Measurements from ENCODE around the gene LRP5. TPM values are rescaled to one million over a fixed set of nuclear protein-coding genes. Genes with fewer than 3 reads are reported as not detected.

LRP5 gene
- total and polyA plus RNA-seq, 2 experiments from 2014 or later = 43.9 to 54.3 TPM

DNA sequence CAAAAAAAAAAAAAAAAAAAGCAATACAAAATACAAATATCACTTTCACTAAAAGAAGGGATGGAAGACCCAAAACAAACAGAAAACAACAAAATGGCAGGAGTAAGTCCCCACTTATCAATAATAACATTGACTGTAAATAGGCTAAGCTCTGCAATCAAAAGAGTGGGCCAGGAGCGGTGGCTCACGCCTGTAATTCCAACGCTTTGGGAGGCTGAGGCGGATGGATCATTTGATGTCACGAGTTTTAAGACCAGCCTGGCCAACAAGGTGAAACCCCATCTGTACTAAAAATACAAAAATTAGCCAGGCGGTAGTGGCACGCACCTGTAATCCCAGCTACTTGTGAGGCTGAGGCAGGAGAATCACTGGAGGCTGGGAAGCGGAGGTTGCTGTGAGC is 138.3 kb downstream of the LRP5 start:
- Histone ChIP-seq H3K4me3 (no peak overlapping the region), H3K27me3 (no peaks in the 10 kb centered on the region), H4K20me1 (ENCODE audit: insufficient read depth, poor library complexity, severe bottlenecking) (no peaks in the 10 kb centered on the region), H3K27ac (no peak overlapping the region), H2AFZ (no peak overlapping the region), H3K36me3 (replicated peaks; ENCODE audit: insufficient read depth, low read depth) (no peaks in the 10 kb centered on the region), H3K4me2 (no peak overlapping the region), H3K9me3 (ENCODE audit: low read depth) (no peaks in the 10 kb centered on the region), H3K4me1 (ENCODE audit: insufficient read depth) (no peaks in the 10 kb centered on the region), H3K9me2 (replicated peaks; ENCODE audit: insufficient read depth) (no peaks in the 10 kb centered on the region), H3K79me2 (no peaks in the 10 kb centered on the region)
- TF ChIP-seq, protein P1, sequence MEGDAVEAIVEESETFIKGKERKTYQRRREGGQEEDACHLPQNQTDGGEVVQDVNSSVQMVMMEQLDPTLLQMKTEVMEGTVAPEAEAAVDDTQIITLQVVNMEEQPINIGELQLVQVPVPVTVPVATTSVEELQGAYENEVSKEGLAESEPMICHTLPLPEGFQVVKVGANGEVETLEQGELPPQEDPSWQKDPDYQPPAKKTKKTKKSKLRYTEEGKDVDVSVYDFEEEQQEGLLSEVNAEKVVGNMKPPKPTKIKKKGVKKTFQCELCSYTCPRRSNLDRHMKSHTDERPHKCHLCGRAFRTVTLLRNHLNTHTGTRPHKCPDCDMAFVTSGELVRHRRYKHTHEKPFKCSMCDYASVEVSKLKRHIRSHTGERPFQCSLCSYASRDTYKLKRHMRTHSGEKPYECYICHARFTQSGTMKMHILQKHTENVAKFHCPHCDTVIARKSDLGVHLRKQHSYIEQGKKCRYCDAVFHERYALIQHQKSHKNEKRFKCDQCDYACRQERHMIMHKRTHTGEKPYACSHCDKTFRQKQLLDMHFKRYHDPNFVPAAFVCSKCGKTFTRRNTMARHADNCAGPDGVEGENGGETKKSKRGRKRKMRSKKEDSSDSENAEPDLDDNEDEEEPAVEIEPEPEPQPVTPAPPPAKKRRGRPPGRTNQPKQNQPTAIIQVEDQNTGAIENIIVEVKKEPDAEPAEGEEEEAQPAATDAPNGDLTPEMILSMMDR (IDR thresholded peaks at IDR 0.05; ENCODE audit: poor library complexity) = no peak
- TF ChIP-seq EZH2phosphoT487 (IDR thresholded peaks at IDR 0.05; ENCODE audit: low read depth, severe bottlenecking, unreplicated experiment) (no peak), EZH2 (IDR thresholded peaks at IDR 0.05; ENCODE audit: borderline replicate concordance) (no peak)
- no peak for DNase-seq (ENCODE audit: low spot score)
- WGBS (ENCODE audit: low lambda C conversion rate, missing lambda C conversion rate) = 98% methylated on average over 8 of the region's 8 CpGs

DNA sequence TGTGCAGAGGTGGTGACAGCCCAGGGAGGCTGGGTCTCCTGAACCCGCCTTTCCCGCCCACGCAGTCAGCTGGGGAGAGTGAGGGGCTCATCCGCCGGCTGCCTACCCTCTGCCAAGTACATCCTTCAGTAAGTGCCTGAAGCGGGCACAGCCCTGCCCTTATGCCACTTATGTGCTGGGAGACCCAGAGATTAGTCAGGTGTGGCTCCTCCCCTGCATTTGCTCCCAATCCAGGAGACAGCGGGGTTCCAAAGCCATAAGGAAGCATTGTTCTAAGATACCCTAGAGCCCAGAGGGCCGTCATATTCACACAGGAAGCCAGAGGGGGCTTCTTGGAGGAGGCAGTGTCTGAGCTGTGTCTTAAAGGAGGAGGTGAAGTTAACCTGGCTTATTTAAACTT is 142.4 kb downstream of the LRP5 start:
- no peaks in the 10 kb centered on the region for H4K20me1 ChIP-seq (ENCODE audit: insufficient read depth, poor library complexity, severe bottlenecking)
- H3K4me2 ChIP-seq = no peak overlapping the region
- no peaks in the 10 kb centered on the region for H3K36me3 ChIP-seq (replicated peaks; ENCODE audit: insufficient read depth, low read depth)
- H3K9me3 ChIP-seq (ENCODE audit: low read depth) = no peaks in the 10 kb centered on the region
- no peaks in the 10 kb centered on the region for H3K27me3 ChIP-seq
- no peaks in the 10 kb centered on the region for H3K79me2 ChIP-seq
- no peak overlapping the region for H2AFZ ChIP-seq
- peak; percentile 7 for DNase-seq (ENCODE audit: low spot score)
- H3K4me1 ChIP-seq (ENCODE audit: insufficient read depth) = no peaks in the 10 kb centered on the region
- no peaks in the 10 kb centered on the region for H3K9me2 ChIP-seq (replicated peaks; ENCODE audit: insufficient read depth)
- TF ChIP-seq EZH2phosphoT487 (IDR thresholded peaks at IDR 0.05; ENCODE audit: low read depth, severe bottlenecking, unreplicated experiment) (no peak), EZH2 (IDR thresholded peaks at IDR 0.05; ENCODE audit: borderline replicate concordance) (no peak)
- TF ChIP-seq, protein P1 (IDR thresholded peaks at IDR 0.05; ENCODE audit: poor library complexity) = no peak
- no peak overlapping the region for H3K27ac ChIP-seq
- H3K4me3 ChIP-seq = no peak overlapping the region
- WGBS (ENCODE audit: low lambda C conversion rate, missing lambda C conversion rate) = 66% methylated on average over 8 of the region's 8 CpGs

DNA sequence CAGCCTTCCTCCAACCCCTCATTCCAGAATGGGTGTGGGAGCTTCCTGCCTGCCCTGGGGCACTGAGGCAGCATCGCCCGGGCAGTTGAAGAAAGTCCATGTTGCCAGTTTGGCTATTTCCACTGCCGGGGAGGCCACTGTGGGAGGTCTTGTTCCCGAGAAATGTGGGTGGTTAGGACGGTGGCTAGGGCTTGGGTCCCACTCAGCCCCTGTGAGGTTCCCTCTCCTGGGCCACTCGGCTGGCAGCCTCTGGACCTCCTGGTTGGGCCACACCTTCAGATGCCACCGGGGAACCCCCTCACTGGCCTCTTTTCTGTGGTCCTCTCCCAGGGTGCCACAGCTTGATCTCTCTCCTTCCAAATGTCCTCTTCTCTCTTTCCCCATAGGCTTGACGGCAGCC is 143.1 kb downstream of the LRP5 start:
- no peaks in the 10 kb centered on the region for H3K36me3 ChIP-seq (replicated peaks; ENCODE audit: insufficient read depth, low read depth)
- H3K4me3 ChIP-seq = no peak overlapping the region
- H2AFZ ChIP-seq = no peak overlapping the region
- H3K9me3 ChIP-seq (ENCODE audit: low read depth) = no peaks in the 10 kb centered on the region
- TF ChIP-seq, protein P1 (IDR thresholded peaks at IDR 0.05; ENCODE audit: poor library complexity) = no peak
- no peaks in the 10 kb centered on the region for H3K27me3 ChIP-seq
- 75% methylated on average over 8 of the region's 8 CpGs for WGBS (ENCODE audit: low lambda C conversion rate, missing lambda C conversion rate)
- no peaks in the 10 kb centered on the region for H3K4me1 ChIP-seq (ENCODE audit: insufficient read depth)
- no peaks in the 10 kb centered on the region for H3K79me2 ChIP-seq
- H4K20me1 ChIP-seq (ENCODE audit: insufficient read depth, poor library complexity, severe bottlenecking) = no peaks in the 10 kb centered on the region
- no peaks in the 10 kb centered on the region for H3K9me2 ChIP-seq (replicated peaks; ENCODE audit: insufficient read depth)
- H3K27ac ChIP-seq = no peak overlapping the region
- DNase-seq (ENCODE audit: low spot score) = no peak
- H3K4me2 ChIP-seq = no peak overlapping the region
